ENCODE measurements around the gene TFCP2L1. TPM values are rescaled to one million over a fixed set of nuclear protein-coding genes. Genes with fewer than 3 reads are reported as not detected.

Gene TFCP2L1
- total RNA-seq, 1 donor from 2014 or later: 4.6 TPM

DNA sequence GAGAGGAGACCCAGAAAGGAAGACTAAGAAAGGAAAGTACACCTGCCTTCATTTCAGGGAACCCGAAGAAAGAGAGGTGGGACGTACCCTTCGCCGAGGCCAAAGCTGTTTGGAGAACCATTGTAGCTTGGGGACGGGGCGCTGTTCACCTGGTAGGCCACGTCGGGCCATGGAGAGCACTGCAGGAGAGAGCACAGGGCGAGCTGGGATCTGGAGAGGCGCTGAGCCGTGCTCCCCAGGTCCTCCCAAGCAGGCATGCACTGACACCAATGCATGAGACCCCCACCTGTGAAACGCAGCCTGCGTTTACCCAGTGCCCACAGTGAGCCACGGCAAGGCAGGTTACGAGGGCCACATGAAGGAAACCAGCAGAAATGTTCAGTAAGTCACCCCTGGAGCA lies 45.5 kb downstream of the TFCP2L1 start:
- Mint-ChIP-seq H3K9me3 (no peaks in the 10 kb centered on the region), H3K4me3 (no peak overlapping the region), H3K4me1 (ENCODE audit: unreplicated experiment) (peaks cover 14% of the 10 kb centered on the region), H3K27me3 (peaks cover 7% of the 10 kb centered on the region), H3K36me3 (no peaks in the 10 kb centered on the region), H3K27ac (no peak overlapping the region)
- DNase-seq (ENCODE audit: extremely low spot score, unreplicated experiment): no peak
- TF ChIP-seq, protein P1, sequence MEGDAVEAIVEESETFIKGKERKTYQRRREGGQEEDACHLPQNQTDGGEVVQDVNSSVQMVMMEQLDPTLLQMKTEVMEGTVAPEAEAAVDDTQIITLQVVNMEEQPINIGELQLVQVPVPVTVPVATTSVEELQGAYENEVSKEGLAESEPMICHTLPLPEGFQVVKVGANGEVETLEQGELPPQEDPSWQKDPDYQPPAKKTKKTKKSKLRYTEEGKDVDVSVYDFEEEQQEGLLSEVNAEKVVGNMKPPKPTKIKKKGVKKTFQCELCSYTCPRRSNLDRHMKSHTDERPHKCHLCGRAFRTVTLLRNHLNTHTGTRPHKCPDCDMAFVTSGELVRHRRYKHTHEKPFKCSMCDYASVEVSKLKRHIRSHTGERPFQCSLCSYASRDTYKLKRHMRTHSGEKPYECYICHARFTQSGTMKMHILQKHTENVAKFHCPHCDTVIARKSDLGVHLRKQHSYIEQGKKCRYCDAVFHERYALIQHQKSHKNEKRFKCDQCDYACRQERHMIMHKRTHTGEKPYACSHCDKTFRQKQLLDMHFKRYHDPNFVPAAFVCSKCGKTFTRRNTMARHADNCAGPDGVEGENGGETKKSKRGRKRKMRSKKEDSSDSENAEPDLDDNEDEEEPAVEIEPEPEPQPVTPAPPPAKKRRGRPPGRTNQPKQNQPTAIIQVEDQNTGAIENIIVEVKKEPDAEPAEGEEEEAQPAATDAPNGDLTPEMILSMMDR (conservative IDR thresholded peaks at IDR 0.05): no peak

DNA sequence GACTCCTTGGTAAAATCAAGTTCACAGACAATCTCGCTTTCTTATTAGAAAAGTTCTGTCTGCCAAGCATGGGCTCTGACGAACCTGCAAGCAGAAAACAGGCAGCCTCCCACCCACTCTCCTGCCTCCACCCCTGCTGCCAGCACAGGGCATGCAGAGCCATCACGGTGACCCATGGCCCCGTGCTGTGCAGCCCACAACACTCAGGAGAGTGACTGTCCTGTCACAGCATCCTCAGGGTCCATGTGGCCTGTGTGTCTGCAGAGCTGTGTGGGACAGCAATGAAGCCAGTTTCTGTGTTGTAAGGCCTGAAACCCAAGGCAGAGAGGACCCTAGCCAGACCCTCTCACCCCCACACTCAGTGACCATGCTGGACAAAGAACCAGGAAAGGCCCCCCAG lies 46.2 kb downstream of the TFCP2L1 start:
- no peak overlapping the region for H3K4me3 Mint-ChIP-seq
- no peaks in the 10 kb centered on the region for H3K9me3 Mint-ChIP-seq
- peaks cover 7% of the 10 kb centered on the region for H3K27me3 Mint-ChIP-seq
- TF ChIP-seq, protein P1 (conservative IDR thresholded peaks at IDR 0.05): no peak
- H3K36me3 Mint-ChIP-seq: no peaks in the 10 kb centered on the region
- H3K4me1 Mint-ChIP-seq (ENCODE audit: unreplicated experiment): peaks cover 14% of the 10 kb centered on the region
- H3K27ac Mint-ChIP-seq: no peak overlapping the region
- DNase-seq (ENCODE audit: extremely low spot score, unreplicated experiment): no peak

DNA sequence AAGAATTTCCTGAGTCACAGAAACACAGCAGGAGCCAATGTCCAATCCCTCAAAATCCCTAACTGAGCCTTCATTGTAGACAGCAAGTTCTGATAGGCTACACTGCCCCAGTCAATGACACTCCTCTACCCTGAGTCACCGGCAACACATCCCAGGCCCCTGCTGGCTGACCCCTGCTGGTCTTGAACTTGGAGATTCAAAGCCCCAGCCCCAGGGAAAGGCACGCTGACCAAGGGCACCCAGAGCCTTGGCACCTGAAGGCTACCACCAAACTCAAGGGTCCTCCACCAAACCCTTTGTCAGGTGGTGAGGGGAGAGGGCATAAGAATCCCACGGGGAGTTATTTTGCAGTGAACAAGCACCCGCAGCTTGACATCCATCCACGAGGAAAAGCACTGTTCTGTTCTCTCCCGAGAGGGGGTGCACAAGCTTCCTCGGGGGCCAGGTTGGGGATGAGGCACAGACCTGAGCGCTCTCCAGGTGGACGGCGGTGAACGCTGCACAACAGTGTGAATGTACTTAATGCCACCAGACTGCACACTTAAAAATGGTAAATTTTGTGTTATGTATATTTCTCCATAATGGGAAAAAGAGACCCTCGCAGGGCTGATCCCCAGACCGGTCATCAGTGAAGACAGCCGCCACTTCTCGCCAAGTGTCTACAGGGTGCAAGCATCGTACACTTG lies 46.9 kb downstream of the TFCP2L1 start:
- H3K27me3 Mint-ChIP-seq: peaks cover 7% of the 10 kb centered on the region
- TF ChIP-seq, protein P1 (conservative IDR thresholded peaks at IDR 0.05): no peak
- H3K27ac Mint-ChIP-seq: no peak overlapping the region
- H3K4me3 Mint-ChIP-seq: no peak overlapping the region
- H3K36me3 Mint-ChIP-seq: no peaks in the 10 kb centered on the region
- no peaks in the 10 kb centered on the region for H3K9me3 Mint-ChIP-seq
- H3K4me1 Mint-ChIP-seq (ENCODE audit: unreplicated experiment): peaks cover 14% of the 10 kb centered on the region
- DNase-seq (ENCODE audit: extremely low spot score, unreplicated experiment): no peak

DNA sequence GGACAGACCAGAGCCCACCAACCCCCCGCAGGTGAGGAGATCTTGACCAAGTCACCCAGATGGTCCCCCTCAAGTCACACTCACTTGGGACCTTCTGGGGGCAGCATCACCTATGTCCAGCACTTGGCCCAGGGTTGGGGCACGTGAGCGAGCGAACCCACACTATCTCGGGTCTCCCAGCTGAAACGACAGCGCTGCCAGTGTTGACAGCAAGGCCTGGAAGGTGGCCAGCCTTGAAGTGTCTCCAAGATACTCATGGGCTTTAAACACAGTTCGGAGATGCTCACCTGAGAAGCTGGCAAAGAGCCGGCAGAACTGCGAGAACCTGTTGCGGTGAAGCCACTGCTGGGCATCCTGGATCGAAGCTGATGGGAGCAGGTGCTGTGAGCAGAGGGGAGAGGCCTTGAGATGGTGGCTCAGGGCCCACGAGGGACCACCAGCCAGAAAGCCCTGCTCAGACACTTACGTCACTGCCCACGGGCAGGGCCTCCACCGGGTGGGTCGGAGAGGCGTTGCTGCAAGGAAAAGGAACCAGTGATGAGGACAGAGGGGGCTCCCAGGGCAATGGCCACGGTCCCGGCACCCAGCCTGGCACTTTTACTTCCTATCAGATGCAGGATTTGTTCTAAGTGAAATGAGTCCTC lies 47.5 kb downstream of the TFCP2L1 start:
- no peak overlapping the region for H3K4me3 Mint-ChIP-seq
- no peak overlapping the region for H3K27ac Mint-ChIP-seq
- DNase-seq (ENCODE audit: extremely low spot score, unreplicated experiment): no peak
- TF ChIP-seq, protein P1 (conservative IDR thresholded peaks at IDR 0.05): no peak
- H3K4me1 Mint-ChIP-seq (ENCODE audit: unreplicated experiment): peaks cover 12% of the 10 kb centered on the region
- no peaks in the 10 kb centered on the region for H3K9me3 Mint-ChIP-seq
- no peaks in the 10 kb centered on the region for H3K36me3 Mint-ChIP-seq
- peaks cover 5% of the 10 kb centered on the region for H3K27me3 Mint-ChIP-seq

DNA sequence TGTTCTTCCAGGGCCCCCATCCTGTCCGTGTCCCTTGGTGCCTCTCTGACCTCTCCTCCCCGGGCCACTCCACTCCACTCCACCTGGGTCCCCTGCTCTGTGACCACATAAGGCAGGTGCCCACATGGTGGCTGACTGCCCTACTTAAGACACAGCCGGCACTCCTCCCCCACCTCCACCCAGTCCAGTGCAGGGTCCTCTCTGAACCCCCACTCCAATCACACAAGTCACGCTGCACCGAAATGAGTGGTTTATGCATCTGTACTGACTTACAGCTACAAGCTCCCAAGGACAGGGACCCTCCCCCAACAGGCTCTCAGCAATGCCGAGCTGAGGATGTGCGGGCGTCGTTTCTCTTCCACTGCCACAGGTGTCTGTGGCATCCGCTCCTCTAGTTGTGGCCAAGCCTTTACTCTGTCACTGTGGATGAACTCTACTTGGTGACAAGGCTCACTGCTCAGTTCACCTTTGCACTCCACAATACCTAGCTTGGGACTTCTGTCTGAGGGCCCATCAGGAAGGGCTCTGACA lies 48.3 kb downstream of the TFCP2L1 start:
- H3K9me3 Mint-ChIP-seq: no peaks in the 10 kb centered on the region
- H3K27me3 Mint-ChIP-seq: peaks cover 5% of the 10 kb centered on the region
- no peak overlapping the region for H3K27ac Mint-ChIP-seq
- DNase-seq (ENCODE audit: extremely low spot score, unreplicated experiment): no peak
- H3K4me3 Mint-ChIP-seq: no peak overlapping the region
- TF ChIP-seq, protein P1 (conservative IDR thresholded peaks at IDR 0.05): no peak
- H3K4me1 Mint-ChIP-seq (ENCODE audit: unreplicated experiment): peaks cover 10% of the 10 kb centered on the region
- no peaks in the 10 kb centered on the region for H3K36me3 Mint-ChIP-seq
